ENCODE measurements around the gene FGF18. TPM values are rescaled to one million over a fixed set of nuclear protein-coding genes. Genes with fewer than 3 reads are reported as not detected.
"Not testable (repeated sequence)": the region's sequence is repeated elsewhere in the genome, so short reads cannot be mapped to it uniquely, and the experiment has no call there.

The FGF18 gene
- total and polyA plus RNA-seq, 11 donors = 3.4 to 63.0 (median 16.4) TPM

GRCh38 chr5:171379961-171380360, 39.5 kb upstream of the FGF18 start:
- Histone ChIP-seq H3K27me3 (no peaks in the 10 kb centered on the region), H3K4me1 (no peaks in the 10 kb centered on the region), H3K36me3 (no peaks in the 10 kb centered on the region), H3K9me3 (no peaks in the 10 kb centered on the region), H3K4me3 (no peak overlapping the region), H3K27ac (no peak overlapping the region)
- ATAC-seq = no peak
- WGBS, 4 donors = 94 to 96% (median 95%) methylated on average over 7 of the region's 7 CpGs
- intact Hi-C loops (cut with DNase I) = no loop called here
- DNase-seq = no peak
- TF ChIP-seq POLR2A (IDR thresholded peaks at IDR 0.05) (no peak), CTCF (IDR thresholded peaks at IDR 0.05) (no peak)

GRCh38 chr5:171384416-171384815, 35.0 kb upstream of the FGF18 start:
- WGBS, 4 donors = 91% methylated on average over 9 of the region's 9 CpGs
- H3K4me3 ChIP-seq; H3K27ac ChIP-seq; H3K36me3 ChIP-seq; H3K27me3 ChIP-seq; intact Hi-C loops (cut with DNase I); DNase-seq; ATAC-seq; H3K9me3 ChIP-seq: not testable (repeated sequence)
- H3K4me1 ChIP-seq = peaks cover 0 to 17% (median 4%) of the 10 kb centered on the region in 12 donors

GRCh38 chr5:171384999-171385398, 34.4 kb upstream of the FGF18 start:
- DNase-seq; H3K36me3 ChIP-seq; ATAC-seq; H3K4me3 ChIP-seq; H3K27me3 ChIP-seq; H3K27ac ChIP-seq; H3K9me3 ChIP-seq; intact Hi-C loops (cut with DNase I): not testable (repeated sequence)
- H3K4me1 ChIP-seq = peaks cover 0 to 23% (median 7%) of the 10 kb centered on the region in 12 donors
- WGBS, 4 donors = 85 to 92% (median 88%) methylated on average over 3 of the region's 3 CpGs

- Histone ChIP-seq H3K9me3 (no peaks in the 10 kb centered on the region), H3K36me3 (peaks cover 0 to 13% (median 3%) of the 10 kb centered on the region in 9 donors), H3K4me1 (peaks cover 4 to 34% (median 19%) of the 10 kb centered on the region in 12 donors), H3K4me3 (peak overlapping the region in 1 of 12 donors; percentile 91), H3K27me3 (no peaks in the 10 kb centered on the region), H3K27ac (no peak overlapping the region)
- no peak for DNase-seq
- WGBS, 4 donors = 95 to 98% (median 97%) methylated on average over 25 of the region's 25 CpGs
- TF ChIP-seq CTCF (IDR thresholded peaks at IDR 0.05) (no peak), POLR2A (IDR thresholded peaks at IDR 0.05) (no peak)
- no peak for ATAC-seq
- intact Hi-C loops (cut with DNase I) = no loop called here
Observed at GRCh38 chr5:171386006-171386671, 33.3 kb upstream of the FGF18 start.

GRCh38 chr5:171386861-171387344, 32.5 kb upstream of the FGF18 start:
- Histone ChIP-seq H3K27me3 (no peaks in the 10 kb centered on the region), H3K9me3 (no peaks in the 10 kb centered on the region), H3K4me1 (peaks cover 4 to 42% (median 26%) of the 10 kb centered on the region in 12 donors), H3K4me3 (peak overlapping the region; percentile 67 to 99 (median 84)), H3K36me3 (peaks cover 0 to 20% (median 11%) of the 10 kb centered on the region in 9 donors), H3K27ac (peak overlapping the region; percentile 82 to 95 (median 91))
- TF ChIP-seq CTCF (IDR thresholded peaks at IDR 0.05) (no peak), POLR2A (IDR thresholded peaks at IDR 0.05) (no peak)
- DNase-seq = no peak
- ATAC-seq = no peak
- 12 to 18% (median 14%) methylated on average over 20 of the region's 20 CpGs for WGBS, 4 donors
- intact Hi-C loops (cut with DNase I) = no loop called here

All from heart left ventricle (tissue), 16 donors.